ENCODE data around the gene SSU72.
"Not testable (repeated sequence)": the region's sequence is repeated elsewhere in the genome, so short reads cannot be mapped to it uniquely, and the experiment has no call there.

Gene SSU72

DNA sequence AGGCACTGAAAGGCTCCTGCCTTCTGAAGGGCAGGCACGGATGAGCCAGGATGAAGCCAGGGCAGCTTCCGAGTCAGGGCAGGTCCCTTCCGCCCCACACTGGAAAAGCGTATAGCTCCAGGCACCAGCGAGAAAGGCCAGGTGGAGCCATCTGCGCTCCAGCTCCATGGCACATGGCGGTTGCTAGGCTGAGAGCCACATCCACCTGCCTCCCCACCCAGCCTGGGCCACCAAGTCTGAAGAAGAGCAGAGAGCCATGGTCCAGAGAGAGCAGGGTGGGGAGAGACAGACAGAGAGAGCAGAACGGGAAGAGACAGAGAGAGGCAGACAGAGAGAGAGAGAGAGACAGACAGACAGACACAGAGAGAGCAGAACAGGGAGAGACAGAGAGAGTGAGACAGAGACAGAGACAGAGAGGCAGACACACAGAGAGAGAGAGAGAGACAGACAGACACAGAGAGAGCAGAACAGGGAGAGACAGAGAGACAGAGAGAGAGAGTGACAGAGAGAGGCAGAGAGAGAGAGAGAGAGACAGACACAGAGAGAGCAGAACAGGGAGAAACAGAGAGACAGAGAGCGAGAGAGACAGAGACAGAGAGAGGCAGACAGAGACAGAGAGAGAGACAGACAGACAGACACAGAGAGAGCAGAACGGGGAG, 20.1 kb upstream of the SSU72 start:
- no peak for DNase-seq

DNA sequence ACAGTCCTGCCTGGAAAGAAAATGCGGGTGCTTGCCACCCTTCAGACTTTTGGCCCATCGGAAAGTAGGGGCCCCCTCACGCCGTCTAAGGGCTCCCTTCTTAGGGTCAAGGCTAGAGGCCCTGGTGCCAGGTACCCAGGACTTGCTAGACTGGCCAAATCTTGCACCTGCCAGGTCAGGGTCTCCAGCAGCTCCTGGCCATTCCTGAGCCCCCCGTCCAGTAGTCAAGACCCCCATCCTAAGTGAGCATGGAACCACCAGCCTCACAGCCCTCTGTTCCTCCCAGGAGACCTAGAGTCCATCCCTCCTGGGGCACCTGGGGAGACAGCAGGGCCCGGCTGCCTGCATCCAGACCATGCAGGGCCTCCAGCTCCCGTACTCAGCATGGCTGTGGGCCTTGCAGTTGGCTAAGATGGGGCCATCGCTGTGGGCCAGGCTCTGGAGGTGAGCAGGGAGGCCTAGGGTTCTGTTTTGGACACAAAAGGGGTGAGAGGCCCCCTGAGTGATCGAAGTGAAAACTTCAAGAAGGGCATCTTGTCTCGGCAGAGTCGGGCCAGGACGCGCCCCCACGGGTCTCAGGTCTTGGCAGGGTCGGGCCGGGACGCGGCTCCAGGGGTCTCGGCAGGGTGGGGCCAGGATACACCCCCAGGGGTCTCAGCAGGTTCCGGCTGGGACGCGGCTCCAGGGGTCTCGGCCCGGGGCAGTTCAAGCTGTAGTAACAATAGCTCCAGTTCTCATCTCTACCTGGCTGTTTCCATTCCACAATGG, 19.4 kb upstream of the SSU72 start:
- no peak for DNase-seq

DNA sequence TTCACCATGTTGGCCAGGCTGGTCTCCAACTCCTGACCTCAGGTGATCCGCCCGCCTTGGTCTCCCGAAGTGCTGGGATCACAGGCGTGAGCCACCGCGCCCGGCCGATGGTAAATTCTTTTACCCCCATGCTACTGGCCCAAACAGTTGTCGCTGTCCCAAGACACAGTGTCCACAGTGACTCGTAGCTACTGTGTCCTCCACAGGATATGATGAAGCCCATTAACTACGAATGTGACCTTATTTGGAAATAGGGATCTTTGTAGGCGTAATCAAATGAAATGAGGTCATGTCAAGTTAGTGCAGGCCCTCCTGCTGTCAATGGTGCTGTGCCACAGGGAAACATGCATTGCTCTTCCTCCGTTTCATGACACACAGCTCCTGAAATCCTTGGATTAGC, 16.8 kb upstream of the SSU72 start:
- no peak for DNase-seq

DNA sequence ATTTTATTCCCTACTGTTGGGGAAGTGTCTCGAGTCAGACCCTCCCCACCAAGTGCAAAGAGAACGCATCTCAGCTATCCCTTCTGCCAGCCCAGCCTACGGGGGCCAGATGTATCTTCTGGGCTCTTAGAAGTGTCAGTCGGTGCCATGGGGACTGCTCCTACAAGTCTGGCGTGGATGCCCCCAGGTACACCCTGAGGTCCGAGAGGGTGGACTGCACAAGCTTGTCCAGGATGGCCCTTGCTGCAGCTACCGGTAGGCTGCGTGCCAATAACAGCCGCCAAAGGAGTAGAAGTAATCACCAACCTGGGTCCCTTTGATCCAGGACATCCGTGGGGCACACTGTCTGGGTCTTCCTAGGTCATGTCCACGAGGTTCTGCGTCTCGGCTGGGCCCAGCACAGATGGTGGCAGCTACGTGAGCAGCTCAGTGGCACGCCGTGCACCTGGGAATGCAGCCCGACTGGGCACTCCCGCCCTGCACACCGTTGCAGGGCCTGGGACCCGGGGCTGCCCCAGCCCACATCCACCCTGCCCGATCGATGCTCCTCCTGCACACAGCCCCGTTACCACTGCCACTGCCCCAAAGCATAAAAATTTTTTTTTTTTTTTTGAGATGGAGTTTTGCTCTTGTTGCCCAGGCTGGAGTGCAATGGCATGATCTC, 8.8 kb upstream of the SSU72 start:
- DNase-seq, result no peak

DNA sequence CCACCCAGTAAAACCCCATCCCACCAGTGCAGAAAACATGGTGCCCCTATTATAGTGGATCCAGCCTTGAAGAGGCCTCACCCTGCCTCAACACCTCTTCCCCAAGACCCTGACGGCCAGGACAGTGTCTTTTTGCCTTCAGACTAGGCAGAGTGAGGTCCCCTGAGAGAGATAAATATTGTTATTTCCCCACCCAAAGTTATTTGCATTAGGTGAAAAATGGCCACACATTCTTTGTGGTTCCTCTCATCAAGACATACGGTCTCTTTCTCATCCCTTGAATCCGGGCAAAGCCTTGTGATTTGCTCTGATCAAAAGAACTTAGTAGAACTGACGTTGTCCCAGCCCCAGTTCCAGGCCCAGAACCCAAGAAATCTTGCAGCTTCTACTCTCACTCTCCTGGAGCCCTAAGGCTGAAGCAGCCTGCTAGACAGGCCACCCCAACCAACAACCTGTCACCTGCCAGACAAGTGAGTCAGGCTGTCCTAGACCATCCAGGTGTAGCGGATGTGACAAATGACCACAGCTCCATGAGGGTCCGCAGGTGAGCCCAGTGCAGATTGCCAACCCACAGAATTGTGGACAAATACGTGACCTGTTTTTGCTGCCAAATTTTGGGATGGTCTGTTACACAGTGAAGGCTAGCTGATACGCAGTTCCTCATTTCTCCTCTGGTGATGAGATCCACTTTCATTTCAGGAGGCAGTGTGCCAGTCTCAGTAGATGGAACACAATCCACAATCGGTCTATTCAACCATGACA, 8.1 kb upstream of the SSU72 start:
- DNase-seq, result no peak

DNA sequence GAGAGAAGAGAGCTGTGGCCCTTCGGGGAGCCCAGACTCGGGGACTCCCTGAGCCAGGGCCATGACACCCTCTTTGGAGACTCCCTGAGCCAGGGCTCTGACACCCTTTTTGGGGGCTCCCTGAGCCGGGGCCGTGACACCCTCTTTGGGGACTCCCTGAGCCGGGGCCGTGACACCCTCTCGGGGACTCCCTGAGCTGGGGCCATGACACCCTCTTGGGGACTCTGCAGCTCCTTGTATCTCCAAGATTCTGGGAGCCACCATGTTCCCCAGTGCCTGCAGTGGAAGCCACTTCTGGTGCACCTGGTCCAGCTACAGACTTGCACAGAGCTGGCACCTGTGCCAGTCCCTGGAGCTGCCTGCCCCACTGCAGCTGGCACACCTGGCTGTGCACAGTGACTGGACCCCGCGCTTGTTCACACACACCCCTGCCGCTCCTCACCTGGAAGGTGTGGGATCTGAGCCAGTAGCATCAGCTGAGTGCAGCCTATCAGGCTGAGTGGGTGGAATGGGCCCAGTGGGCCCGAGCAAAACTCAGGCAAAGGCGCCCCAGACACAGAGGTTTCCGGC, 3.8 kb upstream of the SSU72 start:
- no peak for DNase-seq

DNA sequence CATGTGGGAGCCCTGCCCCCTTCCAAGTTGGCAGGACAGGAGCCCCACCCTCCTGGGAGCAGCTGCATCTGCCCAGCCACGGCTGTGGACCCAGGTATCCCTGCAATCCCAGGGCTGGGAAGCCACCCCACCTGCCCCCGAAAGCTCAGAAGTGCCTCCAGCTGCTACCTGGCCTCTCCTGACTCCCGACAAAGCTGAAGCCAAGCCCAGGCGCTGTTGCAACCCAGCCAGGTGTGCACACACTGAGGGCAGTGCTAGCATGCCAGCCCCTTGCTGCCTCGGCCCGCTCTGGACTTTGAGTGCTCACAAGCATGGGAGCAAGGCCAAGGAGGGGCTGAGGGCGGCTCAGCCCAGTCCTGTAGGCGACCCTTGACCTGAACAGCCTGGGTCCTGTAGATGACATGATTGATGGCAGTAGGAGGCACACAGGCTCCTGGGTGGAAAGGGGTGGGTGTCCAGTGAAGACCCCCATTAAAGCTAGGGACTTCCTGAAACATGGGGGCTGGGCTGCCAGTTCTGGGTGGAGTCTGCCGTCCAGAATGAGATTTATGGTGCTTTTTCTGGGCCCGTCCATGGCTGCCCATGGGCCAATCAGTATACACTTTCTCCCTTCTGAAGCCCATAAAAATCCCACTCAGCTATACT, 2.8 kb upstream of the SSU72 start:
- no peak for DNase-seq

DNA sequence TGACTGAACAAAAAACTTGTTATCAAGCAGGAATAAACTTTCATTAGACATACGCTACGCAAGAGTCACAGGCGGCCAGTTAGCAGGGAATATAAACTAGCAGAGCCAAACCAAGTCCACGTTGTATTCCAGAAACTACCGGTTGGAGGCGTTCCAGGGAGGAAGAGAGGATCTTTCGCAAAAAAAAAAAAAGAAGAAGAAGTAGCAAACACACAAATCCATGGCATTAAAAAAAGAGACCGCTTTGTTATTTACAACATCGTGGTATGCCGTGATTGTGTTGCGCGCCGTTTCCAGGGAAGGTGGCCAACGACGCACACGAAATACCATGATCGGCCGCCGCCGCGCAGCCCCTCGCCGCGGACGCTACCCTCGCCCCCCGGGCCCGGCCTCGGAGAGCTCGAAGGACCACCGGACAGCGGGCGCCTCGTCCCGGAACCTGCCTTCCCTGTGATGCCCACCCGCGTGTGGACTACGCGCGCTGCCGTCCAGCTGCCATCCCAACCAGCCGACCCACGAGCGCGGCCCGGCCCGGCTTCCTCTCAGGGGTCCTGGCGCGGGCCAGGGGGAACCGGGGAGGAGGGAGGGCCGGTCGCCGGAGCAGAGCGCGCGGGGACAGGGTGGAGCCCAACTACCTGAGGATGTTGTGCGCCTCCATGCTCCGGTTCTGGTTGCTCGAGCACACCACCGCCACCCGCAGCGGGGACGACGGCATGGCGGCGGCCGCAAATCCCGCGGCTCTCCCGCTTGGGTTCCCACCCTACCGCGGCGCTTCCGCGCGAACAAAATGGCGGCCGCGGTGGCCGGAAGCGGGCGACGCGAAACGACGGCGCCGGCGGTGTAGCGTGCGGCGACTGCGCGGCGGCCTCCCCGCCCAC, 581 bp downstream of the SSU72 start:
- DNase-seq, result peak; percentile 47 to 48

DNA sequence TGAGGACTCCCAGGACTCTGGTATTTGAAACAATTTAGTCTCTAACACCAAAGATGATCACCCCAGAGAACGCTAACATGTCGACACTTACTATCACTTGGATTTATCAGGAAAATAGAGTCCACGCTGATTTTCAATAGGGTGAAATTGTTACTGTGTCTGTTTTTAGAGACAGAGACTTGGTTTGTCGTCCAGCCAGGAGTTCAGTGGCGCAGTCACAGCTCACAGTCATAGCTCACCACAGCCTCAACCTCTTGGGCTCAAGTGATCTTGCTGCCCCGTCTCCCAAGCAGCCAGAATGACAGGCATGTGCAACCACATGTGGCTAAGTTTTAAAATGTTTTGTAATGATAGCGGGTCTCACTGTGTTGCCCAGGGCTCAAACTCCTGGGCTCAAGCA, 5.3 kb downstream of the SSU72 start:
- no peak for DNase-seq

DNA sequence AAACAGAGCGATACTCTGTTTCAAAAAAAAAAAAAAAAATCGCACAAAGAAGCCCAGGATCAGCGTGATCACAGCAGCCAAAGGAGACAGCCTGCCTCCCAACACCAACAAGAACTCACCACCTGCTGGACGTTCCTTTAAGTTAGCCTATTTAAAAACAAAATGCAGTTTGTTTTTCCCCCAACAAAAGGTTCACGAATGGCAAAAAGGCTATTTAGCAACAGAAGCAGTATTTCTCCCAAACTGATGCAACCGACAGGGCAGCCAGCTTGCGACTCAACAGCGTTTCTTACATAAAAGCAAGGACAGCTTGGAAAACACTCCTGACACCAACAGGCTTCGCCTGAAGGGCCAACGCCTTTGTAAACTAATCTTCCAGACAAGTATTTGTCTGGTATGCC, 6.8 kb downstream of the SSU72 start:
- no peak for DNase-seq

DNA sequence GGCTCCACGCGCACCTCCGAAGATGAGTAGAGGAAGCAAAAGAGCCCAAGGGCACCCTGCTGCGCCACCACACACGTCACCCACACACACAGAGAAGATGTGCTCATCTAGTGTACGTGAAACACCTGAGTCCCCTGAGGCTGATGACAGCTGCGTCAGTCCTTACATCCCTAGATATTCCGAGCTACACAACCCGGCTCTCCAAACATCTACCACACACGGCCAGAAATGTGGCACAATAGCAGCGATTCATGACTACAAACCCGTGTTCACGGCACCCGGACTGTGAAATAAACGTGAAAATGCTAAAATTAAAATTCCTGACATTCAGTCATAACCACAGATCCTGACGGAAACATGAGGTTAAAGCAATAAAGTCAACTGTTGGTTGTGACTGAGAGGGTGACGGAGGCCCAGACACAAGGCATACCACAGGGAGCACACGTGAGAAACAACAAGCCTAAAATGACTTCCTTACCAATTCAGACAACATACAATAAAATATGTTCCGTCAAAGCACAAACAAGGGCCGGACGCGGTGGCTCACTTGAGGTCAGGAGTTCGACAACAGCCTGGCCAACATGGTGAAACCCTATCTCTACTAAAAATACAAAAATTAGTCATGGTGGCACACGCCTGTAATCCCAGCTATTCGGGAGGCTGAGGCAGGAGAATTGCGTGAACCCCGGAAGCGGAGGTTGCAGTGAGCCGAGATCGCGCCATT, 7.3 kb downstream of the SSU72 start:
- DNase-seq, result no peak

DNA sequence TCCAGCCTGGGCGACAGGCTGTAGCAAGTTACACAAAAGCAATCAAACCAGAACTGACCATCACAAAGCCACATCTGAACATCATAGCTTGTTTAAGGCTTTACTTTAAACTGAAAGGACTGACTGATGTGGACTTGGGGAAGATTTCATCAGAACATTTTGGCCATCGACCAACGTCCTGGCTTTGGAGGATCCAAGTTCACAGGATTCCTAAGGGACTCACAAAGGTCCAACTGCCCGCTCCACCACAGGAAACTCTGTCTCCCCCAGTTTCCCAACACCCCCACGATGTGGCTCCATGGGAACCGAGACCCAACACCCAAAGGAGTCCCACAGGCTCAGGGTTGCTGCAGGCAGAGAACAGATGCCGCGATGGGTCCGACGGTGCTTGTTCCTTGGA, 9.3 kb downstream of the SSU72 start:
- no peak for DNase-seq

DNA sequence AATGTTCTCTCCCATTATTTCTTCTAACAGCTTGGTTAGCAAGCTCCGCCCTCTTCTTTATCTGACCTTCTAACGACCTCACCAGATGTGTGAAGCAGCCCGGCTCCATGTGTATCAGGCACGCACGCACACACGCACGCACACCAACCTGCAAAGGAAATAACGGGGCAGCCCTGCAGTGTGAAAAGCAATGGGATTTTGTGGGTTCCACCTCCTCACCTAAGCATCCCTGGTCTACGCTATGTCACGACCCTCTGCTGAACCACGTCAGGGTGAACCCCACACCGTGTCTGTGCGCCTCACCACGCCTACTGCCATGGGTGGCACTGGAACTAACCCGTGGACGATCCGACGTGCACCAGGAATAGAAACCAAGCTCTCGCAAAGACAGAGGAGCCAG, 10.4 kb downstream of the SSU72 start:
- no peak for DNase-seq

DNA sequence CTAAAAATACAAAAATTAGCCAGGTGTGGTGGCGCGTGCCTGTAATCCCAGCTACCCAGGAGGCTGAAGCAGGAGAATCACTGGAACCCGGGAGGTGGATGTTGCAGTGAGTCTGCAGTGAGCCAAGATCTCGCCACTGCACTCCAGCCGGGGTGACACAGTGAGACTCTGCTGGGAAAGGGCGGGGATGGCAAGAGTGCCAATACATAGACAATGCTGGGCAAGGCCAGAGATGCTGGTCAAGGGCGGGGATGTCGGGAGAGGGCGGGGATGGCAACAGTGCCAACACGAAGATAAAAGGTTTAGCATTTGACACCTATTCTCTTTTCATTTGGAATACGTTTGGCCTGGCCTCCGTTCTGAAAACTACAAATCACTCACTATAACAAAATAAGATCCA, 11.0 kb downstream of the SSU72 start:
- DNase-seq, result no peak

DNA sequence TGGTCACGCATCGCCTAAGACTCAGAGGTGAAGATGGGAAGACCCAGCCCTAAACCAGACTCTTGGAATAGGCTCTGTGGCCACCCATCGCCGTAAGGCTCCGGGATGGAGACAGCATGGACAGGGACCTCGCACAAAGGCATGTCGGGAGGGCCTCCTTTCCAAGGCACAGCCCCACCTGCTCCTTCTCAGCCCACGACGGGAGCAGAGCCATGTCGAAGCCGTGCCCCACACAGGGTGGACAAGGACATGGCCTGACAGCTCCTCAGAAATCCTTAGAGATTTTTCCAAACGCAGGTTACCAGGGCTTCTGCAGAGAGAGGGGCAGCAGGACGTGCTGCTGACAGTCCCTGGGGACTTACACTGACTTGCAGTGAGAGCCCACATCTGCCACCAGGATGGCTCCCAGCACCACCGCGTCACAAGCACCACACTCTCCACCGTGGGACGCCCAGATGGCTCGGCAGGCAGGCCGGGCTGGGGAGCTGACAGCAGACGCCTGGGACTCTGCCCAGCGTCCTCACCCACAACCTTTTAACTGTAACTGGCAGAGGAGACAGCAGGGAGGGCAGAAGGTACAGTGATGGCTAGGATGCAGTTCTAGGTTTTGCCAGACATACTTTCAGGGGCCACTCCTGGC, 12.0 kb downstream of the SSU72 start:
- no peak for DNase-seq

DNA sequence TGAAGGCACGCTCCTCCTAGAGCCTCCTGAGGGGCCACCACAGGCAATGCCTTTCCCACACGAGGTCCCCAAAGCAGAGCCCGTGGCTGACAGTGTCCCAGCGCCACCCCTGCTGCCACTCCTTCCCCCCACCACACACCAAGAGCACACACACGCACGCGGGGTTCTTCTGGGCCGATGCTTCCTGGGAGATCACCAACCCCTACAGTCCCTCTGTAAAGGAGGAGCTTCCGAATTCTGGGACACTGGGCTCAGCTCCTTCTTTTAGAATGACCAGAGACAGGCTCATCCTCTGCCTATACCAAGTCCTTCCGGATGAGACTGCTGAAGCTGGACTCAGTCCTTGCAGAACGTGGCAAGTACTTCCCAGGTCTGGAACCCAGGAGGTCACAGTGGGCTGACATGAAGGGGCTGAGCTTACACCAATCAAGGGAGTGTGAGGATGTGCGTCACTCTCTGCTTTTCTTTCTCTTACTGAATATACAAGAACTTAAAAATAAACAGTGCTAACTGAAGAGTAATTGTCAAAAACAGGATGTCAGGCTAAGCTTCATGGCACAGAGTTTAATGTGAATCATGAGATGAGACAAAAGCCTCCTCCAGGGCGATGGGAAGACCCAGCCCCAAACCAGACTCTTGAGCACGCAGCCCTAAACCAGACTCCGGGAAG, 12.7 kb downstream of the SSU72 start:
- no peak for DNase-seq

DNA sequence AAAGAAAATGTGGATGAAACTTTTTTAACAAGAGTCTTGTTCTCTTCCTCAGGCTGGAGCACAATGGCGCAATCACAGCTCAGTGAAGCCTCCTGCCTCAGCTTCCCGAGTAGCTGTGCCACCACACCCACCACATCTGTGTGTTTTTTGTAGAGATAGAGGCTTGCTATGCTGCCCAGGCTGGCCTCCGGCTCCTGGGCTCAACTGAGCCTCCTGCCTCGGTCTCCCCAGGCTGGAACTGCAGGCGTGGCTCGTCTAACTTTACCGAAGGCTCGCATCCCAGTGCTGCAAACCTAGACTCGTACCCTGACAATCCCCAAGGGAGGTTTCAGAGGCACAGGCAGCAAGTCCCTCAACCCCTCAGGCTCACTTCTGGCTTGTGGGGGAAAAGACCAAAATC, 14.5 kb downstream of the SSU72 start:
- no peak for DNase-seq

DNA sequence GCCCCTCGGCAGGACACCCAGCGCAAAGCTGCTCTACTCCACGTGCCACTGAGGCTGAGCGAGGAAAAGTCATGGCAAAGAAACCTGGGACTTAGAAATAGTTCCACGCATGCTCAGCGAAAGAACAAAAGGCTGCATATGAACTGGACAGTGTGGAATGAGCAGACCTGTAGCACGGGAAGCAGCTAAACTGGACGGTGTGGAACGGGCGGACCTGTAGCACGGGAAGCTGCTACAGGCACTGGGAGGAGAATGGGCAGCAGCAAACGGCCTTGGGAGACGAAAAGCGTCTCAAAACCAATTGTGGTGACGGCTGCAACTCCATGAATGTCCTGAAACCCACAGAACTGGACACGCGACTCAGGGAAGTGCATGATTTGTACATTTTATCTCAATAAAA, 15.6 kb downstream of the SSU72 start:
- DNase-seq, result no peak

DNA sequence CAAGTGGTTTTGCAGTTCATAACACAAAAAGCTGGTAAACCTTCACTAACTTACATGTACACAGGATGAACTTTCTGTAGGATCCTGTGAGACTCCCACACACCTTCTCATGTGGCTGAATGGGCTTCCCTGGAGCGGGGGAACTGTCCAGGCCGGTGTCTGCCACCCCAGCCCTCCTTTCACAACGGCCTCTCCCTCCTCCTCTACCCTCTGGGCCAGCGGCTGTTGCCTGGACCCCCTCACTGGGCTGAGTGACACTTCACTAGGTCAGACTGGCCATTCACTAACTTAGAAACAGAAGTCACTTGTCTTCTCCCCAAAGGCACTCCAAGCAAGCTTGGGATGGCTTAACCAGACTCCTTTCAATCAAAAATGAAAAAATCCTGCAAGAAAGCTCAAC, 16.1 kb downstream of the SSU72 start:
- no peak for DNase-seq

DNA sequence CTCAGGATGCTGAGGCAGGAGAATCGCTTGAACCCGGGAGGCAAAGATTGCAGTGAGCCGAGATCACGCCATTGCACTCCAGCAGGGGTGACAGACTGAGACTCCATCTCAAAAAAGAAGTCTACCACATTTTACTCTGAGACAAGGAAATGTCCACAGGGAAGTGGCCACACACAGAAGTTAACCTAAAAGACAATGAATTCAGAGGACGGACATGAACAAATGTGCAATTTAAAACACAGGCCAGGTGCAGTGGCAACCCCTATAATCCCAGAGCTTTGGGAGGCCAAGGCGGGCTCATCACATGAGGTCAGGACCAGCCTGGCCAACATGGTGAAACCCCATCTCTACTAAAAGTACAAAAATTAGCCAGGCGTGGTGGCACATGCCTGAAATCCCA, 17.0 kb downstream of the SSU72 start:
- not testable (repeated sequence) for DNase-seq

Measured in activated CD4-positive, alpha-beta T cell treated with anti-CD3 and anti-CD28 coated beads, Interleukin-2, amount 50 U/mL, for 4 hours (primary cell).